WTC11 (cell line): ENCODE data around the gene SMC2. TPM values are rescaled to one million over a fixed set of nuclear protein-coding genes. Genes with fewer than 3 reads are reported as not detected.

Source experiments
- ATAC-seq: fragments of 200-7000 bp; cut with Tn5 transposase; 2 replicates; pipeline ENCODE4 v1.10.0; 2021; ENCODE audit warnings: mild to moderate bottlenecking, moderate library complexity
- CTCF ChIA-PET: fragments of 300-600 bp; sonication (Branson Sonifier 250); formaldehyde crosslinking; loops from one replicate; lab custom pipeline; 2021; ENCODE audit warnings: antibody characterized with exemption; lab: Charles Lee
- POLR2A ChIA-PET: fragments of 350-600 bp; sonication (Branson Sonifier 250); formaldehyde crosslinking; loops from one replicate; lab custom pipeline; 2021; ENCODE audit warnings: antibody characterized with exemption; lab: Charles Lee
- DNase-seq: peaks from one replicate; pipeline ENCODE4 v3.0.0; 2021; ENCODE audit warnings: low spot score
- H3K27ac Mint-ChIP-seq: 2 replicates; pipeline ENCODE4 v1.8.0; 2021; ENCODE audit warnings: mixed read lengths
- H3K27me3 Mint-ChIP-seq: 2 replicates; pipeline ENCODE4 v1.8.0; 2021; ENCODE audit warnings: low read depth, mild to moderate bottlenecking, moderate library complexity, mixed read lengths
- H3K36me3 Mint-ChIP-seq: 2 replicates; pipeline ENCODE4 v1.8.0; 2021; ENCODE audit warnings: mixed read lengths
- H3K4me1 Mint-ChIP-seq: 2 replicates; pipeline ENCODE4 v1.8.0; 2022; ENCODE audit warnings: mixed read lengths
- H3K4me3 Mint-ChIP-seq: 2 replicates; pipeline ENCODE4 v1.8.0; 2021; ENCODE audit warnings: mild to moderate bottlenecking, moderate library complexity, mixed read lengths
- H3K9me3 Mint-ChIP-seq: 2 replicates; pipeline ENCODE4 v1.8.0; 2021; ENCODE audit warnings: mixed read lengths
- CBFB ChIP-seq: sonication (generic); formaldehyde crosslinking; IDR thresholded peaks from 2 replicates; pipeline ENCODE4 v1.8.1; 2022; ENCODE audit warnings: mild to moderate bottlenecking, low read depth, missing genetic modification reagents
- ELF4 ChIP-seq: sonication (generic); formaldehyde crosslinking; IDR thresholded peaks from 2 replicates; pipeline ENCODE4 v1.8.1; 2022; ENCODE audit warnings: low read depth, mild to moderate bottlenecking, moderate library complexity, missing genetic modification reagents
- FOXP1 ChIP-seq: sonication (generic); formaldehyde crosslinking; IDR thresholded peaks from 2 replicates; pipeline ENCODE4 v1.8.0; 2022; ENCODE audit warnings: missing genetic modification reagents, mild to moderate bottlenecking, moderate library complexity, borderline replicate concordance
- FOXP4 ChIP-seq: sonication (generic); formaldehyde crosslinking; IDR thresholded peaks from 2 replicates; pipeline ENCODE4 v1.8.0; 2022; ENCODE audit warnings: mild to moderate bottlenecking, missing genetic modification reagents
- IRF1 ChIP-seq: sonication (generic); formaldehyde crosslinking; IDR thresholded peaks from 2 replicates; pipeline ENCODE4 v1.8.0; 2023; ENCODE audit warnings: missing genetic modification reagents
- JAZF1 ChIP-seq: fragments of 250-450 bp; sonication (Bioruptor Pico); IDR thresholded peaks from 2 replicates; pipeline ENCODE4 v1.9.0; 2021; ENCODE audit warnings: moderate library complexity, mild to moderate bottlenecking, inconsistent platforms
- KAT7 ChIP-seq: sonication (generic); formaldehyde crosslinking; IDR thresholded peaks from 2 replicates; pipeline ENCODE4 v1.8.1; 2023; ENCODE audit warnings: missing genetic modification reagents, mild to moderate bottlenecking, borderline replicate concordance
- NFATC4 ChIP-seq: fragments of 250-450 bp; sonication (Bioruptor Pico); IDR thresholded peaks from 2 replicates; pipeline ENCODE4 v1.9.0; 2021; ENCODE audit warnings: mild to moderate bottlenecking
- PRRX2 ChIP-seq: fragments of 250-450 bp; sonication (Bioruptor Pico); IDR thresholded peaks from 2 replicates; pipeline ENCODE4 v1.8.0; 2021; ENCODE audit warnings: mild to moderate bottlenecking
- RELA ChIP-seq: sonication (generic); formaldehyde crosslinking; IDR thresholded peaks from 2 replicates; pipeline ENCODE4 v1.8.1; 2022; ENCODE audit warnings: missing genetic modification reagents, mild to moderate bottlenecking, borderline replicate concordance
- SMAD3 ChIP-seq: sonication (generic); formaldehyde crosslinking; IDR thresholded peaks from 2 replicates; pipeline ENCODE4 v1.8.0; 2022; ENCODE audit warnings: missing genetic modification reagents, mild to moderate bottlenecking, borderline replicate concordance
- SMAD4 ChIP-seq: sonication (generic); formaldehyde crosslinking; IDR thresholded peaks from 2 replicates; pipeline ENCODE4 v1.8.0; 2022; ENCODE audit warnings: mild to moderate bottlenecking, missing genetic modification reagents
- TP53 ChIP-seq: sonication (generic); formaldehyde crosslinking; IDR thresholded peaks from 2 replicates; pipeline ENCODE4 v1.8.1; 2023; ENCODE audit warnings: mild to moderate bottlenecking, missing genetic modification reagents
- ZBTB43 ChIP-seq: sonication (generic); formaldehyde crosslinking; IDR thresholded peaks from 2 replicates; pipeline ENCODE4 v1.8.1; 2023; ENCODE audit warnings: mild to moderate bottlenecking, missing genetic modification reagents
- ZNF416 ChIP-seq: fragments of 250-450 bp; sonication (Bioruptor Pico); IDR thresholded peaks from 2 replicates; pipeline ENCODE4 v1.9.0; 2021; ENCODE audit warnings: mild to moderate bottlenecking, inconsistent platforms
- ZNF532 ChIP-seq: fragments of 250-450 bp; sonication (Bioruptor Pico); IDR thresholded peaks from 2 replicates; pipeline ENCODE4 v1.9.0; 2021; ENCODE audit warnings: mild to moderate bottlenecking, borderline replicate concordance
- total RNA-seq: library from RNA; stranded (reverse); gene quantifications from 3 replicates; pipeline ENCODE4 v1.2.3, GENCODE V29; 2021
- TF ChIP-seq, protein P1 (sequence below): sonication (generic); formaldehyde crosslinking; IDR thresholded peaks from 2 replicates; pipeline ENCODE4 v1.8.1; 2022; ENCODE audit warnings: mild to moderate bottlenecking, missing genetic modification reagents, moderate library complexity, borderline replicate concordance
- TF ChIP-seq, protein P2 (sequence below): fragments of 250-450 bp; sonication (Bioruptor Pico); conservative IDR thresholded peaks from 2 replicates; pipeline ENCODE4 v1.9.0; 2021; ENCODE audit warnings: mild to moderate bottlenecking
- TF ChIP-seq, protein P3 (sequence below): sonication (generic); formaldehyde crosslinking; IDR thresholded peaks from 2 replicates; pipeline ENCODE4 v1.8.1; 2023; ENCODE audit warnings: mild to moderate bottlenecking, missing genetic modification reagents

Gene SMC2
- total RNA-seq, 1 experiment from 2014 or later = 31.9 TPM

GRCh38 chr9:104099630-104100029 is 5.5 kb downstream of the SMC2 start (continued):
- TF ChIP-seq, protein P1, sequence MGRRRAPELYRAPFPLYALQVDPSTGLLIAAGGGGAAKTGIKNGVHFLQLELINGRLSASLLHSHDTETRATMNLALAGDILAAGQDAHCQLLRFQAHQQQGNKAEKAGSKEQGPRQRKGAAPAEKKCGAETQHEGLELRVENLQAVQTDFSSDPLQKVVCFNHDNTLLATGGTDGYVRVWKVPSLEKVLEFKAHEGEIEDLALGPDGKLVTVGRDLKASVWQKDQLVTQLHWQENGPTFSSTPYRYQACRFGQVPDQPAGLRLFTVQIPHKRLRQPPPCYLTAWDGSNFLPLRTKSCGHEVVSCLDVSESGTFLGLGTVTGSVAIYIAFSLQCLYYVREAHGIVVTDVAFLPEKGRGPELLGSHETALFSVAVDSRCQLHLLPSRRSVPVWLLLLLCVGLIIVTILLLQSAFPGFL (CRISPR knock-in tag) = no peak
- TF ChIP-seq IRF1 (CRISPR knock-in tag) (no peak), RELA (CRISPR knock-in tag) (no peak), NFATC4 (CRISPR knock-in tag) (no peak), TP53 (CRISPR knock-in tag) (no peak), PRRX2 (CRISPR knock-in tag) (no peak), JAZF1 (CRISPR knock-in tag) (no peak)
- TF ChIP-seq, protein P2, sequence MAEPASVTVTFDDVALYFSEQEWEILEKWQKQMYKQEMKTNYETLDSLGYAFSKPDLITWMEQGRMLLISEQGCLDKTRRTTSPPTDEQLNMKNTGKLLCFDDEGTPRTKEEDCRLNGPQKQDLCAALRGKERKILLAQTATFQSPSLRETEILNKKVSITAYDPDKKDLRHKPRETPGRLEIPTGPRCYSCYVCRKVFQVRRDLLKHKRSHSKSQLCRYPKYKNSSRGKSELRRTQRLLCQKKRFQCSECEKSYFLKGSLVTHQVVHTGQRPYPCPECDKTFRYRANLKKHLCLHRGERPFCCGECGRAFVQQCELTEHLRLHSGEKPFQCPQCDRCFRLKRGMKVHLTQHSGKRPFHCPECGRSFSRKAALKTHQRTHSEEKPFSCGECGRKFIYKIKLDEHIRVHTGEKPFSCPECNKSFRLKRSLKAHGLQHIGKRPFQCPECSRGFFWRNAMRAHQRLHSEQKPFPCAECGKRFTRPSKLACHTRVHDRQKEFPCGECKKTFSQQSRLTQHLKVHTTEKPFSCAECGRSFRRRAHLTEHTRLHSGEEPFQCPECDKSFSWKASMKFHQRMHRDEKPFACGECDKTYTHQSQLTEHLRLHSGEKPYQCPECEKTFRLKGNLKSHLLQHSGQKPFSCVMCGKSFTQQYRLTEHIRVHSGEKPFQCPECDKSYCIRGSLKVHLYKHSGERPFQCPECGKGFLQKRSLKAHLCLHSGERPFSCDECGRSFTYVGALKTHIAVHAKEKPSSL (CRISPR knock-in tag) = no peak
- TF ChIP-seq, all 79 proteins: peak for 0

- CTCF ChIA-PET = no interaction called here
- TF ChIP-seq, protein P1 (CRISPR knock-in tag) = no peak
- TF ChIP-seq FOXP1 (no peak), ZNF532 (no peak), ZNF416 (CRISPR knock-in tag) (no peak), KAT7 (no peak), CBFB (no peak), SMAD4 (no peak), ELF4 (no peak), ZBTB43 (no peak), PRRX2 (CRISPR knock-in tag) (no peak), FOXP4 (CRISPR knock-in tag) (no peak), SMAD3 (CRISPR knock-in tag) (no peak)
- TF ChIP-seq, protein P3, sequence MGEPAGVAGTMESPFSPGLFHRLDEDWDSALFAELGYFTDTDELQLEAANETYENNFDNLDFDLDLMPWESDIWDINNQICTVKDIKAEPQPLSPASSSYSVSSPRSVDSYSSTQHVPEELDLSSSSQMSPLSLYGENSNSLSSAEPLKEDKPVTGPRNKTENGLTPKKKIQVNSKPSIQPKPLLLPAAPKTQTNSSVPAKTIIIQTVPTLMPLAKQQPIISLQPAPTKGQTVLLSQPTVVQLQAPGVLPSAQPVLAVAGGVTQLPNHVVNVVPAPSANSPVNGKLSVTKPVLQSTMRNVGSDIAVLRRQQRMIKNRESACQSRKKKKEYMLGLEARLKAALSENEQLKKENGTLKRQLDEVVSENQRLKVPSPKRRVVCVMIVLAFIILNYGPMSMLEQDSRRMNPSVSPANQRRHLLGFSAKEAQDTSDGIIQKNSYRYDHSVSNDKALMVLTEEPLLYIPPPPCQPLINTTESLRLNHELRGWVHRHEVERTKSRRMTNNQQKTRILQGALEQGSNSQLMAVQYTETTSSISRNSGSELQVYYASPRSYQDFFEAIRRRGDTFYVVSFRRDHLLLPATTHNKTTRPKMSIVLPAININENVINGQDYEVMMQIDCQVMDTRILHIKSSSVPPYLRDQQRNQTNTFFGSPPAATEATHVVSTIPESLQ (CRISPR knock-in tag) = no peak
These were observed 10.3 kb downstream of the SMC2 start for GRCh38 chr9:104104360-104104759.

More at GRCh38 chr9:104104360-104104759, 10.3 kb downstream of the SMC2 start:
- Mint-ChIP-seq H3K4me1 (no peaks in the 10 kb centered on the region), H3K4me3 (no peak overlapping the region), H3K27ac (no peak overlapping the region), H3K27me3 (no peaks in the 10 kb centered on the region), H3K9me3 (no peaks in the 10 kb centered on the region), H3K36me3 (peaks cover 55% of the 10 kb centered on the region)
- POLR2A ChIA-PET = no interaction called here
- DNase-seq (no peak), ATAC-seq (no peak)
